Amniotic epithelial cell (primary cell): ENCODE measurements around the gene SUV39H2.
"Not testable (repeated sequence)": the region's sequence is repeated elsewhere in the genome, so short reads cannot be mapped to it uniquely, and the experiment has no call there.

Source experiments
- DNase-seq: peaks from one replicate; pipeline ENCODE4 v3.0.0-alpha.2; 2010; ENCODE audit warnings: low read depth

Gene SUV39H2

GRCh38 chr10:14936584-14936983 is 57.9 kb downstream of the SUV39H2 start:
- peak; percentile 17 for DNase-seq

GRCh38 chr10:14938971-14939370 is 60.3 kb downstream of the SUV39H2 start:
- DNase-seq = peak; percentile 24

- DNase-seq = not testable (repeated sequence)
Observed at GRCh38 chr10:14942147-14942949, 63.7 kb downstream of the SUV39H2 start.

- DNase-seq = not testable (repeated sequence)
Observed at GRCh38 chr10:14942950-14943338, 64.3 kb downstream of the SUV39H2 start.

- peak; percentile 61 for DNase-seq
Observed at GRCh38 chr10:14945108-14945507, 66.4 kb downstream of the SUV39H2 start.

- DNase-seq = no peak
Observed at GRCh38 chr10:14947268-14947667, 68.6 kb downstream of the SUV39H2 start.

GRCh38 chr10:14949291-14949690 is 70.6 kb downstream of the SUV39H2 start:
- DNase-seq = peak; percentile 65

- peak; percentile 4 for DNase-seq
Observed at GRCh38 chr10:14952851-14953423, 74.3 kb downstream of the SUV39H2 start.

GRCh38 chr10:14953424-14954000 is 74.8 kb downstream of the SUV39H2 start:
- DNase-seq = peak; percentile 60
